HuH-7.5 (cell line): Measurements from ENCODE around the gene LSM8.
"Not testable (repeated sequence)": the region's sequence is repeated elsewhere in the genome, so short reads cannot be mapped to it uniquely, and the experiment has no call there.

Source experiments
- DNase-seq: peaks from one replicate; pipeline ENCODE4 v3.0.0; 2011; ENCODE audit warnings: low spot score

The LSM8 gene

GRCh38 chr7:118214051-118214832, 30.3 kb downstream of the LSM8 start:
- DNase-seq, result peak; percentile 40

GRCh38 chr7:118214833-118215182, 30.8 kb downstream of the LSM8 start:
- DNase-seq, result no peak

DNA sequence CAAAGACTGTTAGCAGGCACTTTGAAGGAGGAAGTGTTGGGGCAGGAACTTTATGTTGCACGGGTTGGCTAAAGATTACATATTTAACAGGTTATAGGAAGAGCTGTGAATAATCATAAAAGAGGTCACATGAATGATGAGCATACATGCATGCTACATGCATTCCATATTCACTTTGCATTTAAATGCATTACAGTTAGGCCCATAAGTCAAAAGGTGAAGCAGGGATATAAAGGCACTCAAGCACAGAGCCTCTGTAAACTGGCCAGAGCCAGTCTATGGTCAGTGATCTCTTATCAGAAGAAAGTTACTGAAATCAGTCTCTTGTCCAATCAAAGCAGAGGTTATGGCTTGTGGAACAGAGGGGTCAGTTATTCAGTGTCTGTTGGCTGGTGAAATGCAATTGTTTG, 33.3 kb downstream of the LSM8 start:
- no peak for DNase-seq

- no peak for DNase-seq
These were observed 34.6 kb downstream of the LSM8 start for GRCh38 chr7:118218413-118219156.

GRCh38 chr7:118219157-118219512, 35.2 kb downstream of the LSM8 start:
- DNase-seq, result no peak

- DNase-seq, result no peak
These were observed 36.6 kb downstream of the LSM8 start for GRCh38 chr7:118220583-118220982.

DNA sequence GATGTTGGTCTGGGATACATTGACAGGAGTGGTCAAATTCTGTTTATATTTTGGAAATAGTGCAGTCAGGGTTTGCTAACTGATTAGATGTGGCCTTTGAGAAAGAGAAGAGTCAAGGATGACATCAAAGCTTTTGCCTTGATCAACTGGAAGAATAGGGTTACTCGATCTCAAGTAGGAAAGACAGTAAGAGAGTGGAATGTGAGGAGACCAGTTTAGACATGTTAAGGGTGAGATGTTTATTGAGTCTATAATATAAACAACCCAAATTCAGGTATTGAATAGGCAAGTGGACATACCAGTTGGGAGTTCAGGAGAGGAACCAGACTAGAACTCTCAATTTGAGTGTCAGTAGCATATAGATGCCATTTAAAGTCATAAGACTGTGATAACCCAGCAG, 38.6 kb downstream of the LSM8 start:
- DNase-seq, result no peak

DNA sequence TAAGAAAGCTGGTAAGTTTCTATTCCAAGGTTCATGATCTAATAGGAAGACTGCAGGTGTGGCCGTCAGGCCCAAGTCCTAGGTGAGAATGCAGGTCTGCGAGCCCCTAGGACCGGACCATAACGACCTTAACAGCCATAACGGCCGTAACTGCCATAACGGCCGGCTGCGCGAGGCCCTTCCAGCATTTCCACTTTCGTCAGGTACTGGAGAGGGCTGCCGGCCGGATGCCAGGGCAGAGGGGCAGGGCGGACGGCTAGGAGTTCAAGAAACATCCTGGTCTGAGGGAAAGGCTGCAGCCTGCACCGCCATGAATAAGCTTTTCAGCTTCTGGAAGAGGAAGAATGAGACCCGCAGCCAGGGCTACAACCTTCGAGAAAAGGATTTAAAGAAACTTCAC, 40.6 kb downstream of the LSM8 start, which contains the start of gene ANKRD7:
Gene ANKRD7, plus strand, starts transcription at position 184 of the 400 bp plus-strand sequence. Its CDS starts 127 bp downstream, at position 311.
- DNase-seq, result no peak

DNA sequence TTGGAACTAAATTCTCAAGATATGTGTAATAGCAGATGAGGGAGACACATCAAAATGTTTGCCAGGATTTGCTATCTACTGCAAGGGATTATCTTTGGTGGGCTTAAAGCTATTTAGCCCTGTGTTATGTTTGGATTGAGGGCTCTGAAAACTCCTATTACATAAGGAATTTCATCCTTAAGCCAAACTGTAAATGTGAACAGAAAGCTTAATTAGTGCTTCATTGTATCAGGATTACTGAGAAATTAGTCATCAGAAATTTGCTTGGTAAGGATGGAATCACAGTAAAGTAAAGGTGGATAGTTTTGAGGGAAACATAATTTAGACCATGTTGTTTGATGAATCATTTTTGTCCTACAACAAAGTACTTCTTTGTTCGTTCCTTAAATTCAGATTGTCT, 48.9 kb downstream of the LSM8 start:
- no peak for DNase-seq

- no peak for DNase-seq
These were observed 49.8 kb downstream of the LSM8 start for GRCh38 chr7:118233799-118234198.

- DNase-seq, result no peak
These were observed 55.0 kb downstream of the LSM8 start for GRCh38 chr7:118239014-118239413.

- not testable (repeated sequence) for DNase-seq
These were observed 56.4 kb downstream of the LSM8 start for GRCh38 chr7:118240320-118240719.
